Stimulated activated CD4-positive, alpha-beta T cell treated with anti-CD3 and anti-CD28 coated beads, Interleukin-2, amount 100 ng/mL, for 24 hours (primary cell): Measurements from ENCODE around the gene ABI2.

Source experiments
- DNase-seq, 2 donors: peaks; one replicate each; pipeline ENCODE4 v3.0.0-alpha.2; 2020

ABI2 gene

DNA sequence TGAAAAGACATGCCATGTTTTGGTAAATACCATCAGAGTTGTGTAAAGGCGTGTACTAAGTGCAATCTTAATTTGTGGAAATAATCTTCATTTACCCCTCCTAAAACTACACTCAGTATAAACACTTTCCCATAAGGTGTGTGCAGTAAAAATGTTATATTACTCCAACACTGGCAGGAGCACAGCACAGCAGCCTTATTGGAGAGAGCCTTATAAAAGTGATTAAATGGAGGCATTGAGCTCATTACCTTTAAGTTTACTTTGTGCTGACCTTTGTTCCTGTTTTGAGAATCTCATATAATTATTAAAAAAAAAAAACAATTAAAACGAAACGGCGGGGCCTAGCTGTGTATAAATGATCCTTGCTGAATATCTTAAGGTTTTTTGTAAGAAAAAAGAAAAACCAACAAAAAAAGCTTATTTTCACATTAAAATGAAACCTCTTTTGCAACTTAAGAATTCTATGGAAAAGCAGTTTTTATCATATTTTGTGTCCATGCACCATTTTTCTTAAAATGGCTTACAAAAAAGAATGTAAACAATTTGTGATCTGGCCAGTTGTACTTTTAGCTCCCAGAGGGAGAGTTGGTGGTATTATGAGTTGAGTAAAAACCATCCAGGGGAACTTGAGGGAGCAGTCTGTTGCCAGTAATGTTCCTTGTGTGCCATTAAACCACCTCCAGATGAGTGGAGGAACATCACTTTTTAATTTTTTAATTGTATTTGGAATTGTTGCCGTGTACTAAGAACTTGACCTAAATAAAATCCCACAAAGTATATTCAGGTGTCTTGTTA is 103.4 kb downstream of the ABI2 start:
- DNase-seq: no peak

DNA sequence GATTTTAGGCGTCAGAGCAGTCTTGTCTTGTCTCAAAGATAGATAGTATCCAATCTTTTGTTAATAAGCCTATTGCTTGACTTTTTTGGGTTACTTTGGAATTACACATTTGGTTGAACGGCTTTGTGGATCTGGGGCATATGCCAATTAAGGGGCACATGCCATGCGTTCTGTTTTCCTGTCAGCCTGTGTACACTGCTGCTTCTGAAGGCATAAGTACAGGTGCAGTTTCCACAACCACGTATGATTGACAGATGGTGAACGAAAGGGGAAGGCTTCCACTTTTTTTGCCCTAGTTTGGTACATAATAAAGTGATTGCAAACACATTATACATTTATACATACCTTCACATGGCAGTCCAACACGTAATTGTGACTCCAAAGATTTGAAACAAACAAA is 104.6 kb downstream of the ABI2 start:
- DNase-seq: no peak

DNA sequence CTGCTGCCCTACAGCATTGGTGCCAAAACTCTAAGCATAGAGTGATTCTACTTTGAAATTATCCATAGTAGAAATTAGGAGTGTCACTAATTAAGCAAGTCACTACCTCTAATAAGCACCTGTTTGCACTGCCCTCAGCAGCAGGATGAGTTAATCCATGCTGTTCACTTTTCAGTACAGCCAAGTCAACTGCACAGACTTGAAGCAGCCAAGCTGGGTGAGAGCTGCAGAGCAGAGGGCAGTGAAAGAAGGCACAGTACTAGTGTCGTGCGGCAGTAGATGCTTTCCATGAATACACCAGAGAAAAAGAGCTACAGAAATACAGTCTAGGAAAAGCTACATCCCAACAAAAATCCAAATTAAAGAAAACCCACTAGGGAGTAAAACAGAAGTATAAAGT is 108.3 kb downstream of the ABI2 start:
- DNase-seq: no peak

DNA sequence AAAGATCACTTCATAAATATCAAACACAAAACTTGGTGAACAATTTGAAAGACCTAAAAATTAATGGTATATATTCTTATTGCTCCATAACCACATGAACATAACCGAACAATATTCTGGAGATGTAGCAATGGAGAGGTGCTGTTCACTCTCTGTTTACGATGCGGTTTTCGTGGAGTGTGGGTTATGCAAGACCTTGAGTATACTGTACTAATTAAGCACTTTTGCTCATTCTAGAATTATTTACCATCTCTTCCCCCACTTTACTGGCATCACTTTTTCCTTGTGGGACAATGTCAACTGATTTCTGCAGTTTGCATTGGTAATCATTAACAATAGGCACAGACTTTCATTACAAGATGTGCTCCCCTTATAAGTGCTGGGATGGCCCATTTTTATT is 109.3 kb downstream of the ABI2 start:
- no peak for DNase-seq

DNA sequence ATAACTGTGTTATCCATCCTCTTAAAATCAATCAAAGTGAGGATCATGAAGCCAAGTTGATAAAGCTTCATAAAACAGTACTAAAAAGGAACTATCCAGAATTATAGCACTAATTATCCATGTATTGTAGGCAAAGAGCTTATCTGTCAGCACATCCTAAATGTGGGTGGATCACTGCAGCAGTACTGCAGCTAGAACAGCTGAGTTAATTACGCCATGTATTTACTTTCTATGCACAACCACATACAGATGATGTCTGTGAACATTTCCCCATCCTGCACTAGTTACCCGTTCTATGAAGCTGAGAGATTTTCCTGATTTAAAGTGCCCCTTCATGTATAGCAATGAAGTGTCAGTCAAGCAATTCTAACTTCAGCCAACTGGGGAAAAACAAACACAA is 110.3 kb downstream of the ABI2 start:
- DNase-seq: no peak

DNA sequence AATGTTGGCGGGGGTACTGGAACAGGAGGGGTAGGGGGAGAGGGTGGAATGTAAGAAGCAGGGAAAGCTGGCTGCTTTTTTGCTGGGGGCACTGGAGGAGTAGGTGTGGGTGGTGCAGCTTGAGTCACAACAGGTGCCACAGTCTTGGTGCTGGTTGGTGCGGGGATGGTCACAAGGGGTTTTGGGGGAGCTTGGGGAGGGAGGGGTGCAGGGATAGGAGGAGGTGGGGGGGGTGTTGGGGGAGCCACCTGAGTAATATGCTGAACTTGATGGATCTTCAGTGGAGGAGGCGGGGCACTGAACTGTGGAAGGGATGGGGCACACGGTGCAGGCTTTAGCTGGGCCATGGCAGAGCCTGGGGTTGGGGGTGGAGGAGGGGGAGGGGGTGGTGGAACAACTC is 112.5 kb downstream of the ABI2 start:
- DNase-seq: no peak

DNA sequence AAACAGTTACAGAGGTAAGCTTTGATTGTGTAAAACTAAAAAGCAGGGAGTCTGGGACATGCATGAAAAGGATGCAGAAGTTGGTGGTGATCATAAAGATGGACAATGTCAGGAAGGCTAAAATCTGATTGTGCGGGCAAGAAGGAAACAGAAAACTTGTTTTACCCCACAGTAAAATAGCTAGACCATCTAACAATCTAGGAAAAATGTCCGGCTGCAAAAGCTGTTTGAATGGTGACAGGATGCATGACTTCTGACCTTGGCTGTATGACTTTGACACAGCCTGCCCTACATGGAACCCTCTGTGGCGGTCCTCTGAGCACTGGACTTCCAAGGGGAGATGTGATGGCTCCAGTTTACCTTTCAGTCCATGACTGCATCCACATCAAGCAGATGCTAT is 113.3 kb downstream of the ABI2 start:
- no peak for DNase-seq

DNA sequence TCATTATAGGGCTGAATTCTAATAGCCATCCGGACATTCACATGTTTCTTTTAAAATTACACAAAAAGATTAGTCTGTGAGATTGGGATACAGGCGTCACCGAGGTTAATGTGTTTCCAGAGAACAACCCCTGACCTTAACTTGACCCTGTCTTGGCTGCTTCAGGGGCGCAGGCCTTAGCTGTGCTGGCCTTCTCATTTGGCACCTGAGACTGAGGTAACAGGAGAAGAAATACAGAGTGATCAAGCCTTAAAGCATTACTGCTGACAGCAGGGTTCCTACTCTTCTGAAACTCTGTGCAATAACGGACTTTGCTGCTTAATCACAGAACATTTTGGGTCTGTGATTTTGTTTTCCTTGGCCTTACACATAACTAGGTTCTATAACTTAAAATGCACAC is 114.3 kb downstream of the ABI2 start:
- no peak for DNase-seq

DNA sequence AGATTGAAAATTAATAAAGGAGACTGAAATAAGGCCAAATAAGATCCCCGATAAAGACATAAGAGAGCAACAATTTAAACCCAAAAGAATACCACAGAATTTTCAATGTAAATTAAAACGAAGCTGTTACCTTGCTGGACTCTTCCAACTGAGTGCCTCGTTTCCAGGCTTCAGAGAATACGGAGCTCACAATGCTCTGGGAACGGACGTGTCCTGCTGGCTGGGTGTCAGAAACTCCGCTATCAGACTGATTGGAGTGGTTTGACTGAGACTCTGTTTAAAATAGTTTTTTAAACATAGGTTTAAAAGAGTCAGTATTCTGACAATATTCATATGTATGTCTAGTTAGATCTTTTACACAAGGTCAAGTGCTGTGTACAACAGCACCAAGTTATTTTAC is 116.5 kb downstream of the ABI2 start:
- DNase-seq: no peak

DNA sequence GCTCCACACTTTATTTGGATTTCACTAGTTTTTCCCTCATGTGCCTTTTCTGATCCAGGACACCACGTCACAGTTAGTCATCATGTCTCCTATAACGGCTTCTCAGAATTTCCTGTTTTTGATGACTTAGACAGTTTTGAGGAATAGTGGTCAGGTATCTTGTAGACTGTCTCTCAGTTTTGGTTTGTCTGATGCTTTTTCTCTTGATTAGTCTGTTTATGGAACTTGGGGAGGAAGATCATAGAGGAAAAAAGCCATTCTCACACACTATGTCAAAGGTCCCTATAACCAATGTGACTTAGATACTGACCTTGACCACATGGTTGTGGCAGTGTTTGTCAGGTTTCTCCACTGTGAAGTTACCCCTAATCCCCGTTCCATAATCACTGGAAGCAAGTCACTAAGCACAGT is 117.9 kb downstream of the ABI2 start:
- DNase-seq: no peak

DNA sequence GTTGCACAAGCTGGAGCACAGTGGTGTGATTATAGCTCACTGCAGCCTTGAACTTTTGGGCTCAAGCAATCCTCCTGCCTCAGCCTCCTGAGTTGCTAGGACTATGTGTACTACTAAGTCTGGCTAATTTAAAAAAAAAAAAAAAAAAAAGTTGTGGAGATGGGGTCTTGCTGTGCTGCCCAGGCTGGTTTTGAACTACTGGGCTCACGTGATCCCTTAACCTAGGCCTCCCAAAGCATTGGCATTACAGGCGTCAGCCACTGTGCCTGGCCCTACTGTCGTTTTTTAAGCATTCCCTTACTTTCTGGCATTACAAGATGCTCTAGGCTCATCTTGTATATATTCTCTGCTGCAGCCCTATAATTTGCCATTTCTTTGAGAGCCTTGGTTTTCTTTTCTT is 118.6 kb downstream of the ABI2 start:
- no peak for DNase-seq

DNA sequence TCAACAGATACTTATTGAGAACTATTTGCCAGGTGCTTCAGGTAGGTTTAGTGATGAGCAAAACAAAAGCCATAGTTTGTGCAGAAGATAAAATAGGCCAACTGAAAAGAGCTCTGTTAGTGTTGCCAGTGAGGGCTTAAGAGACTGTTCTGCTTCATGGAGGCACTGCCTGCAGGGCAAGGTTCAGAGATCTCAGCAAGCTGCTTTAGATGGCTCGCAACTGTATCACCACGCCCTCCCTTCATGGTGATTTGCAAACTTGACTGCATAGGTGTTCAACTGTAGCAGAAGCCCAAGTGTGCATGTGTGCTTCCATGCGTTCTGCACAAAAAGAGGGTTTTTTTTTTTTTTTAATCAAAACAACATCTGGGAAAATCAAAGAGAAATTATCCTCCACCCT is 122.4 kb downstream of the ABI2 start:
- no peak for DNase-seq

DNA sequence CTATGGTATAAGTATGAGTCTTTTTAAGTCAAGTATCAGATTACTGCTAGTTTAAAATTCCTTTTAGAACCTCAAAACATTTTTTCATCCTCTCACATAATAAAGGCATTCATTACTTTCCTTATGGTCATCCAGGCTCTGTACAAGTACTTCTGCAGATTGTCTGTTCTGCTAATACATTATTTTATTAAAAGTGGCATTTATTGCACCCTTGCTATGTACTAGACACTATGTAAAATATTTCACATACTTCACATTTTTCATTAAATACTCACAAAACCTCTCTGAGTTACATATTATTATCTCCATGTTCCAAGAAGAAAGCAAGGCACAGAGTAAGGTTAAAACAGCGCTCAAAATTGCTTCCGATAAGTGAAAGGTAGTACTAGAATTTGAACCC is 122.8 kb downstream of the ABI2 start:
- DNase-seq: no peak

DNA sequence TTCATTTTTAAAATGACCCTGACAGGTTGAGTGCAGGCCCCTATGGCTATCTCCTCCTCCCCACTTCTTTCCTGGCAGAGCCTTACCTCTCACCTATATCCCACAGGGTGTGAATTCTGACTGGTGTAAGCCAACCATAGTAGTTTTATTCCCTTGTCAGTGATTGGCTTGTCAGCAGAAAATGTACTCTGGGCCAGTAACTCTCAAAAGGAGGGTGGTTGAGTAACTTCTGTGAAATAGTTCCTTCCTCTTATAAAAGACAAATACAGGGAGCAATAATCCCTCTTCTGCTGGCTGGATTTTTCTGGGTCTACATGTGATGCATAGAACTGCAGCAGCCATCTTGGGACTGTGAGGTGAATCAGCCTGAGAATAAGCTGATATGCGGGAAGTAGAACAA is 123.5 kb downstream of the ABI2 start:
- no peak for DNase-seq

DNA sequence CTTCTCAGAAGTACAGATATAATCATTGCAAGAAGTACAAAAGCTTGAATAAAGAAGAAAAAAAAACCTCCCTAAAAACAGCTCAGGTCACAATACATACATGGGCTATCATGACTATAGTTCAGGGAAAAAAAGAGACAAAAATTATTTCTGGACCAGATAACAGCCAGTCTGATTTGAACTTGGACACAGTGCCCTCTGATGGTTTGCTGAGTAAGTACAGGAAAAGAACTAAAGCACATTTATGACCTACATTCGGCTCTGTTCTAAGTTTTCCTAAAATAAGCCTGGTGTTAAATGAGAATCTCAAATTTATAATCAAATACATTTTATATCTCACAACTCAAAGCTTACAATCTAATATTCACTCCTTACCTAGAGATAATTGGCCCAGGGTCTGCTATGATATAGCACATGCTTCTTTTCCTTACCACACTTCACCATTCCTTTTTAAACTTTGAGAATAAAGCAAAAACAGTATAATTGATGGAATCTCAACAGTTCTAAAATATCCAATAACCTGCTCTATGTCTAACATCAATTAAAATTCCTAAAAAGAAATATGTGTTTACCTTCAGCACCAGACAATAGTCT is 125.8 kb downstream of the ABI2 start:
- no peak for DNase-seq

DNA sequence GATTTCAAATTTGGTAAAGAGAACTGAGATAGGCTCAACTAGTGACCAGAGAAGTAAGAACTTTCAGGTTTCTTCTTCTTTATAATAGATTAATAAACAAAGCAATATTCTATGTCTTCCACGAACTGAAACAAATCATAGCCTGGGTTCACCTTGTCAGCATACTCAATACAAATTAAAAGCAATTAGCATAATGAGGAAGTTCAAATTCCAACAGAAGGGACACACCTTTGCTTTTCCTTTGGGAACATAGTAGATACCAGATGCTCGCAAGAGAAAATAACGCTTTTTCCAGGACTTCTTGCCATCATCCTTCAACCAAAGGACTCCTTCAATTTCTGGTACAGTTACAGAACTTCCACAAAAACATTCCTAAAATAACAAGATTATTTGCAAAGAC is 127.0 kb downstream of the ABI2 start:
- DNase-seq: no peak

DNA sequence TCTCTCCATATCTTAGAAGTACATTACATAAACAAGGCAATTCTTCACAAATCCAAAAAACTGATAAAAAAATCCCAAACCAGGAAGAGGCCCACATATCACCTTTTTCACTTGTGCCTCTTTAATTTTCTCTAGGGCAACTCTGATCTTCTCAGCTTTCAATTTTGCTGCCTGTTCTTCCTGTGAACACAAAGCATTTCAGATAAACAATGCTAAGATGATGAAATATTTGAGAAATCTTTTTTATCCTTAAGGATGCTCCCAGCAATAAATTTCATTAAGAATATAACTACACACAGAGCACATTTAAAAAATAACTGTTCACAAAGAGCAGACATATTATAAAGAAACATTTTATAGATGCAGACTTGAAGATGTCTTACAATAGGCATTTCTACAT is 133.6 kb downstream of the ABI2 start:
- DNase-seq: no peak

DNA sequence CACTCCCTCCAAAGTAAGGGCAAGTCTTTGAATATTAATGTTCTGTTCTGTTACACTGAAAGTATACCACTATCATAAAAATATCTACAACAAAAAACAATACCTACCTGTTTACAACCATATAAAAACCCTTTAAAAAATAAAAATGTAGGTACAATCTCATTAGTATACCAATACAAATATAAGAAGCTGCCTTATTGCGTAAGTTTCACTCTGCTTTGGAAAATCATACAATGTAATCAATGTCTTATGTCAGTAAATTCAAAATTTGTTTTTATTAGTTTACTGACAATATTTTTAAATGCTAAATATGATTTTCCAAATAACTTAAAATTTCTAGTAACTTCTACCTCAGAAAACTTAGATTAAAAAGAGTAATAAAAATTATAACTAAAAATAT is 134.1 kb downstream of the ABI2 start:
- DNase-seq: no peak

DNA sequence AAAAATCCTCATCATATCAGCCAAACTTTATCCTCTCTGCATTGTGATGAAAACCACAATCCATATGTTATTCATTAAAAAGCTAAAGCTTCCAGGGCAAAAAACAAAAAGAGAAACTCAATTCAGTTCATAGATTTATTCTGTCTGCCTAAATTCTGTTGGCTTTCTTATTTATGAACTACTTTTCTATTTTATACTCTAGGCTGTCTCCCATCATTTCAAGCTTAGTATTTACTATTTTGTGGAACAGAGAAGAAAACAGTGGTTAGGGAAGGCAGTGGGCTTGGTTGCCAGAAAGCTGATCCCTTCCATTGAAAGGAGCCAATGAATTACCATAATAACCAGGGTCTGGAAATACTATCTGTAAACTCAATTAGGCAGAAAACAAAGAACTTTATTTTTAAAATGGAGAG is 135.1 kb downstream of the ABI2 start:
- no peak for DNase-seq

DNA sequence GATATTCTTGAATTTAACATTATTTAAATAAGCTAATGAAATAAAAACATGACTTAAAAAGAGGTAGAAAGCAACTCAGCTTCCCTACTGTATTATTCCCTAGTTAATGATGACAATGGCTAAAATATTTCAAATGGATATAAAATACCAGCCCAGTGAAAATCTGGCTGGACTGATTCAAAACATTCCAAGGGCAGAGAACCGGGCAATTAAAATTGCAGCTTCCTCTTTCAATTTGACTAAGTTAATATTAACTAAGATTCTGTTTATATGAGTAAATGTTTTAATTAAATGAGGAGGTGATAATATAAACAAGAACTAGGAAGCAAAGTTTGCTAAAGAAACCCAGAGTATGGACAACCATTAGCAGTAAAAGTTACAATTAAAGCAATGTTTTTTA is 141.4 kb downstream of the ABI2 start:
- no peak for DNase-seq

DNA sequence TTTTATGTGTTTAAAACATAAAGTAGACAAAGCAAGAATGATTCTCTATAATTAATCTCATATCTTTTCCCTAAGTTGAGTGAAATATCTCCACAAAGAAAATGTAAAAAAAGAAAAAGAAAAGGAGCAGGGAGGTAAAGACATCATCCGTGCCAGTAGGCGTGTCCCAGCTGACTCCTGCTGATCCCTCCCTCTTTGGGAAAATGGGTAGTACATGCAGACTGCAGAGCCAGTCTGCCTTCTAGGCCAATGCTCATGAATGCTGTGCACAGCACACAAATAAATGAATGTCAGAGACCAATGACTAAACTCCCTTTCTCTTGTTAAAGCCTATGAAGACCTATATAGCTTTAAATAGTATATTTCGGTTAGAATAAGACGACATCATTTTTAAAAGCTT is 142.2 kb downstream of the ABI2 start:
- DNase-seq: no peak

DNA sequence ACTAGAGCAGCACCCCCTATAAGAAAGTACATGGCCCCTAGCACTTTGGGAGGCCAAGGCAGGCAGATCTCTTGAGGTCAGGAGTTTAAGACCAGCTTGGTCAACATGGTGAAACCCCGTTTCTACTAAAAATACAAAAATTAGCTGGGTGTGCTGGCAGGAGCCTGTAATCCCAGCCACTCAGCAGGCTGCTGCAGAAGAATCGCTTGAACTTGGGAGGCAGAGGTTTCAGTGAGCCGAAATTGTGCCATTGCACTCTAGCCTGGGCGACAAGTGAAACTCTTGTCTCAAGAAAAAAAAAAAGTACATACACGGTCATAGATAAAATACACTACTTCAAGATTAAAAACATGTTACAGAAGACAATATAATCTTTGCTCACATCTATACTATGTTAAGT is 143.1 kb downstream of the ABI2 start:
- no peak for DNase-seq

DNA sequence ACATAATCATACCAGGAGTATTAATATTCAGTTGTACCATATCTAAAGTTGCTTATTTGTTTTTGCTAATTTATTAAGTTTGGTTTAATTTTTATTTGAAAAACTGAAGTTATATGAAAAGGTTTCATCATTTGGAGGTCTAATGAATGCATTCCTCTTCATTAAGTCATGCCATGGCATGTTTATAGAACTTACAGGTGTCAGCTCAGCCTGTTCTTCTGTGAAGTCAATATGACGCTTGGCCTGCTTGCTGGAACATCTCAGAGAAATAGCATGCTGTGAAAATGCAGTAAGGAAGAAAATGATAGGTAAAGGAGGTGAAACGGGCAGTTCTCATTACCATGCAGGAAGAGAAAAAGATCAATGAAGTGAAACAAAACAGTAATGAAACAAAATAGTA is 148.7 kb downstream of the ABI2 start:
- DNase-seq: no peak

DNA sequence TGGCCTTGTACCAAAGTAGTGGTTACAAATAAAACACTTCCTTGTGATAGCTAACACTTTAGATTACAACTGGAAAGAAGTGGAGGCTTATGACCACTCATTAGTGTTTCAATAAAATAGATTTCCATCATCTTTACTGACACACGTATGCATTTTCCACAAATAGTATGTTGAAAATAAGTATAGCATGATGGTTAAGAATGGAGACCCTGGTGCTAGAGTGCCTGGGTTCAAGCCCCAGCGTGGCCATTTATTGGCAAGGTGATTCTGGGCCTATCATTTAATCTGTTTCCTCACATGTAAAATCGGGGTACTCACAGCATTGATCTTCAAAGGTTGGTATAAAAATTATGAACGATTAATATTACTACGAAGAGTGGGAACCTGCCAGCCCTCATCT is 152.4 kb downstream of the ABI2 start:
- DNase-seq: no peak
